Vagina (tissue), 2 donors: ENCODE results near the gene SCYL3. TPM values are rescaled to one million over a fixed set of nuclear protein-coding genes. Genes with fewer than 3 reads are reported as not detected.

Experiments
- DNase-seq, 2 donors: peaks; one replicate each; pipeline ENCODE4 v3.0.0-alpha.2; 2017; ENCODE audit errors: extremely low spot score in 2 of 2
- H3K27ac ChIP-seq: fragments of 200-600 bp; sonication (generic); one replicate; pipeline ENCODE4 v1.5.1; 2019
- H3K27me3 ChIP-seq: fragments of 200-600 bp; sonication (generic); one replicate; pipeline ENCODE4 v1.5.1; 2019
- H3K36me3 ChIP-seq, 2 donors: fragments of 200-600 bp; sonication (generic); one replicate each; pipeline ENCODE4 v1.5.1; 2017 to 2019
- H3K4me1 ChIP-seq: fragments of 200-600 bp; sonication (generic); one replicate; pipeline ENCODE4 v1.5.1; 2019
- H3K4me3 ChIP-seq, 2 donors: fragments of 200-600 bp; sonication (generic); 1 replicate in 1 of 2; 2 replicates in 1 of 2; pipeline ENCODE4 v1.5.1; 2016 to 2019
- H3K9me3 ChIP-seq: fragments of 200-600 bp; sonication (generic); one replicate; pipeline ENCODE4 v1.5.1; 2019
- POLR2A ChIP-seq, 2 donors: fragments of 450-650 bp; IDR thresholded peaks; one replicate each; pipeline ENCODE4 v1.6.1; 2017; ENCODE audit warnings: antibody characterized with exemption in 2 of 2, mild to moderate bottlenecking in 2 of 2, moderate library complexity in 2 of 2
- POLR2AphosphoS5 ChIP-seq, 2 donors: sonication (generic); formaldehyde crosslinking; IDR thresholded peaks; one replicate each; pipeline ENCODE4 v1.9.0; 2017; ENCODE audit warnings: antibody characterized with exemption in 2 of 2, mild to moderate bottlenecking in 2 of 2, low read depth in 1 of 2; ENCODE audit not compliant: insufficient read depth in 1 of 2
- intact Hi-C: fragments of 100-400 bp; cut with DNase I; formaldehyde crosslinking; loops from one replicate; pipeline ENCODE4 v1.15.1; 2023
- total RNA-seq: library from RNA; depleted of rRNA; stranded (reverse); fragments of >200 nt; gene quantifications from one replicate; pipeline ENCODE4 v1.2.3, GENCODE V29; 2016
- TF ChIP-seq, protein P1 (sequence below), 3 experiments: fragments of 450-650 bp in 2 of 3; fragments of 200-600 bp in 1 of 3; sonication (generic) in 1 of 3; IDR thresholded peaks; one replicate each; pipeline ENCODE4 v1.5.1; 2017 to 2019; ENCODE audit warnings: antibody characterized with exemption in 3 of 3, mild to moderate bottlenecking in 2 of 3, moderate library complexity in 2 of 3

SCYL3 gene
- total RNA-seq, 1 donor from 2014 or later = 11.8 TPM

DNA sequence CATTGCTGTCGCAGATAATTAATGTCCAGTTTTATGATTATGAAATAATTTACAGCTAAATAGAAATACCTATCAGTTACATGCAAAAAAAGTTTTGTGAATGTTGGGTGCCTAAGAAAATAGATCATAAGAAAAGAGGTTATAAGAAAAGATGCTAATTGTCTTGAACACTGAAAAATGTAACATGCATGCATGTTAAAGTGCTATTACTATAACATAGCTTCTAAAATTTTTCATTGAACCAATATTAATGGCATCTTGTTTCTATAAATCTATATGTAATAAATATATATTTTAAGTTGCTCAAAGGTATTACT is 35.5 kb upstream of the SCYL3 start:
- TF ChIP-seq, protein P1, sequence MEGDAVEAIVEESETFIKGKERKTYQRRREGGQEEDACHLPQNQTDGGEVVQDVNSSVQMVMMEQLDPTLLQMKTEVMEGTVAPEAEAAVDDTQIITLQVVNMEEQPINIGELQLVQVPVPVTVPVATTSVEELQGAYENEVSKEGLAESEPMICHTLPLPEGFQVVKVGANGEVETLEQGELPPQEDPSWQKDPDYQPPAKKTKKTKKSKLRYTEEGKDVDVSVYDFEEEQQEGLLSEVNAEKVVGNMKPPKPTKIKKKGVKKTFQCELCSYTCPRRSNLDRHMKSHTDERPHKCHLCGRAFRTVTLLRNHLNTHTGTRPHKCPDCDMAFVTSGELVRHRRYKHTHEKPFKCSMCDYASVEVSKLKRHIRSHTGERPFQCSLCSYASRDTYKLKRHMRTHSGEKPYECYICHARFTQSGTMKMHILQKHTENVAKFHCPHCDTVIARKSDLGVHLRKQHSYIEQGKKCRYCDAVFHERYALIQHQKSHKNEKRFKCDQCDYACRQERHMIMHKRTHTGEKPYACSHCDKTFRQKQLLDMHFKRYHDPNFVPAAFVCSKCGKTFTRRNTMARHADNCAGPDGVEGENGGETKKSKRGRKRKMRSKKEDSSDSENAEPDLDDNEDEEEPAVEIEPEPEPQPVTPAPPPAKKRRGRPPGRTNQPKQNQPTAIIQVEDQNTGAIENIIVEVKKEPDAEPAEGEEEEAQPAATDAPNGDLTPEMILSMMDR (IDR thresholded peaks at IDR 0.05) = no peak
- TF ChIP-seq POLR2AphosphoS5 (IDR thresholded peaks at IDR 0.05; ENCODE audit: insufficient read depth in 1 of 2, low read depth in 1 of 2) (no peak), POLR2A (IDR thresholded peaks at IDR 0.05) (no peak)
- DNase-seq = no peak
- H3K27ac ChIP-seq = no peak overlapping the region
- no peaks in the 10 kb centered on the region for H3K27me3 ChIP-seq
- no peaks in the 10 kb centered on the region for H3K9me3 ChIP-seq
- no peak overlapping the region for H3K4me3 ChIP-seq
- peaks cover 9% of the 10 kb centered on the region for H3K4me1 ChIP-seq
- H3K36me3 ChIP-seq = peaks cover 0 to 9% of the 10 kb centered on the region in 2 donors
- intact Hi-C loops = loop anchor here (10.0 kb wide), 1 partner anchor 956 kb away; no protein-coding TSS in a partner anchor

DNA sequence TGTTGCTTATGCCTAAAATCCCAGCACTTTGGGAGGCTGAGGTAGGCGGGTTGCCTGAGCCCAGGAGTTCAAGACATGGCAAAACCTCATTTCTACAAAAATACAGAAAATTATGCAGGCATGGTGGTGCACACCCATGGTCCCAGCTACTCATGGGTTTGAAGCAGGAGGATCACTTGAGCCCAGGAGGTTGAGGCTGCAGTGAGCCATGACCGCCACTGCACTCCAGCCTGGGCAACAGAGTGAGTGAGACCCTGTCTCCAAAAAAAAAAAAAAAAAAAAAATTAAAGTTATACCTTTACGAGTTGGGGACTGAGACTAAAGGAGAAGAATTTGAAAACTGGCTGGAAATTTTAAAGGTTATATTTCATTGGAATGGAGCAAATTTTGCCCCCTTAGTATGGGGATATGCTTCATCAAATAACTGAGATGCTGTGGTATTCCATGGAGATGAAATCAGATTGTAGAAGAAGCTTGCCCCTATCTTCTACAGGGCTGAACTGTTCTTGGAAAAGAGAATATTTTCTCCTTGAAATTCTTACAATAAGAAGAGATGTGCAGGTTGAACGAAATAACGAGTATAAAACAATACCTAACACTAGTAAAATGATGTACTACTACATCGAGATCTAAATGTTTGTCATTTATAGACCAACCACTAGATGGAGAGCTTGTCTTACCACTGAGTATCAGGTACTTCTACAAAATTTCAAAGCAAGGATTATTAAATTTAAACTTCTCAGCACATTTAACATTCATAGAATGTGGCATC is 34.9 kb upstream of the SCYL3 start:
- intact Hi-C loops = loop anchor here (10.0 kb wide), 1 partner anchor 956 kb away; no protein-coding TSS in a partner anchor
- peaks cover 9% of the 10 kb centered on the region for H3K4me1 ChIP-seq
- H3K36me3 ChIP-seq = peaks cover 0 to 9% of the 10 kb centered on the region in 2 donors
- H3K27ac ChIP-seq = no peak overlapping the region
- no peak for TF ChIP-seq POLR2A (IDR thresholded peaks at IDR 0.05)
- no peak for TF ChIP-seq POLR2AphosphoS5 (IDR thresholded peaks at IDR 0.05; ENCODE audit: insufficient read depth in 1 of 2, low read depth in 1 of 2)
- TF ChIP-seq, protein P1 (IDR thresholded peaks at IDR 0.05) = peak; percentile 38 to 71 (median 51)
- no peak for DNase-seq
- H3K9me3 ChIP-seq = no peaks in the 10 kb centered on the region
- H3K4me3 ChIP-seq = no peak overlapping the region
- no peaks in the 10 kb centered on the region for H3K27me3 ChIP-seq

DNA sequence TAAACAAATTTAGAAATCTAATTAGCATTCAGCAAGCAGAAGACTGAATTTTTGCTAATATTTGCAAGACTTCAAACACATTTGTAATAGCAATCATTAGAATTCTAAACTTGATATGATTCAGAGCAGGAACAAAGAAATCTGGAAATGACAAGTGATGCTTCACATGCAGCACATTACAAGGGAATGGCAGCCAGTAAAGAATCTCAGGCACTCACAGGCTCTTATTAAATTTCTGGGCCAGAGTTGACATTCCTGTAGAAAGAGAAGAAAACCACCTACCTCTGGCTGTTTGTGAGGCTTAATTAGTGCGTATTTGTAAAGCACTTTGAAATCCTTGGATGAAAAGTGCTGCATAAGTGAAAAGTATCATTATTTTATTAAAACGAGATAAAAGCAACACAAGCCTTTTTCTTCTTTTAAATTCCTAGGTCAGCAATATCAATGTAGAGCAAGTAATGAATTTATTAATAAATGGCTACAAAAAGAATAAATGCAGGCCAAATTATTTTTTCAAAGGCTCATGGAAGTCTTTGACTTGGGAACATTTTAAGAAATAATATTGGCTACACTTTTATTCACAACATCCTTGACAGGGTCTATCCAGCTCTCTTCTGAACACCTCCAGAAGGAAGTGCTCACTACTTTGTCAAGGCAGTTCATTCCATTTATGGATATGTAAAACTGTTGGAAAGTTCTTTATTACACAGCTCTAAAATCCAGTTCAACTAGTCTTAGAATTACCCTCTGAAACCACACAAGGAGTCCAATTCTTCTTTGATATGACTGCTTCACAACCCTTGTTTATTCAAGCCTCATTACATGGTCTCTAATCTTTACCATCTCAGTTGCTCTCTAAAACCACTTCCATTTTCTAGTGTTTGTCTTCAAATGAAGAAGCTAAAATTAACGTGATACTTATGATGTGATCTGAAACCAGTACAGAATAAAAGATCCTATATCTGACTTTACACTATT is 32.1 kb upstream of the SCYL3 start:
- no peak for DNase-seq
- intact Hi-C loops = loop anchor here (10.0 kb wide), 1 partner anchor 959 kb away; no protein-coding TSS in a partner anchor
- no peaks in the 10 kb centered on the region for H3K9me3 ChIP-seq
- no peak overlapping the region for H3K4me3 ChIP-seq
- peaks cover 0 to 14% of the 10 kb centered on the region in 2 donors for H3K36me3 ChIP-seq
- H3K27ac ChIP-seq = no peak overlapping the region
- no peak for TF ChIP-seq POLR2A (IDR thresholded peaks at IDR 0.05)
- no peak for TF ChIP-seq POLR2AphosphoS5 (IDR thresholded peaks at IDR 0.05; ENCODE audit: insufficient read depth in 1 of 2, low read depth in 1 of 2)
- TF ChIP-seq, protein P1 (IDR thresholded peaks at IDR 0.05) = no peak
- H3K4me1 ChIP-seq = no peaks in the 10 kb centered on the region
- no peaks in the 10 kb centered on the region for H3K27me3 ChIP-seq

DNA sequence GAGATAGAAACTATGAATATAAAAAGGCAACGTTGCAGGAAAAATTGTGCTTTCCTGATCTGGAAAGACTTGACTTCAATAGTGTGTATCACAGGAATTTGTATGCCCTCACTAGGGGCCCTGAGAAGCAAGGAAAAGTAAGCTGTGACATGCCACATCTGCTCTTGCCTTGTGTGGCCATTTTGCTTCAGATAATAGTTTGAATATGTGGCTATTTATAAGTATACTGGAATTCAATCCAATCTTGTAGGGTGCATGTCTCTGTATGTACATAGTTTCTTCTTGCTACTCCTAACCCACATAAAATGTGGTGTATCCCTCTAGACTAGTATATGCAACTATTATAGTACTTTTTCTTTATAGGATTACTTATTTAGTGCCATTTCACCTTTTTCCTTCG is 31.1 kb upstream of the SCYL3 start:
- intact Hi-C loops = loop anchor here (10.0 kb wide), 1 partner anchor 960 kb away; no protein-coding TSS in a partner anchor

More for the DNA sequence above, 31.1 kb upstream of the SCYL3 start:
- Histone ChIP-seq H3K27me3 (no peaks in the 10 kb centered on the region), H3K27ac (no peak overlapping the region), H3K4me3 (no peak overlapping the region), H3K9me3 (no peaks in the 10 kb centered on the region), H3K4me1 (no peaks in the 10 kb centered on the region), H3K36me3 (peaks cover 0 to 14% of the 10 kb centered on the region in 2 donors)
- TF ChIP-seq POLR2AphosphoS5 (IDR thresholded peaks at IDR 0.05; ENCODE audit: insufficient read depth in 1 of 2, low read depth in 1 of 2) = no peak
- no peak for TF ChIP-seq POLR2A (IDR thresholded peaks at IDR 0.05)
- TF ChIP-seq, protein P1 (IDR thresholded peaks at IDR 0.05) = no peak
- no peak for DNase-seq
